Measurements from ENCODE around the gene SMYD5.

The SMYD5 gene

DNA sequence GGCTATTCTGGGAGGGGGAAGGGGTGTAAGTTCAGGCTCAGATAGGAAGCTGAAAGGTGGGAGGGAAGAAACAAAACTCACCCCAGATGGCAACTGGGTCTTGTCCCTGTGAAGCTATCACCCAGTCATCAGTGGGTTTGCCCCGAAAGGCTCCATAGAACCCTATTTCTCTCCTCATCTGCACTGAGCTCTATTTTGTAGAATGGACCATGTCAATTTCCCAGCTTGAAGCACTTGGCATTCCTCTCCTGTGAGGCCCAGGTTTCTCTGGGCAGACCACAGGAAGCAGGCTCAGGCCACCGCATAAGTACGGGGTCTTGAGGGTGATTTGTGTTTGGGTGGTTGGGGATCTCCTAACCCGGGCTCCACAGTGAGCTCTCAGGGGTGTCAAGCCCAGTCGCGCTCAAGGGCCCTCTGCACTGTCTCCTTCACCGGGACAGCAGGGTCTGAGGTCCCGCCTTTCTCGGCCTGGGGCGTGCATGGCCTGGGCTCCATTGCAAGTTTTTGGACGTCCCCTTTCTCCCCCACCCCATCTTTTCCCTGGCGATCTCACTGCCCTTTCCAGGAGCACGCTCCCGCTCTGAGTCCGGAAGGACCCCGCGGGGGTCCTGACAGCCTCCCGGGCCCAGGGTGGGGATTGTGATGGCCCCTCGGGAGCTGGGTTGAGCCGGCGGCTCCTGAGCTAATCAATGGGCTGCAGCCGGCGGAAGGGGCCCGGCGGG, 38.9 kb upstream of the SMYD5 start:
- no peak for DNase-seq (ENCODE audit: low spot score)
- in situ Hi-C loops (cut with MboI; ENCODE audit: low sequenced_read_pairs, unreplicated experiment), result loop anchor here (25.0 kb wide), 1 partner anchor 288 kb away; the partner anchor contains the start of gene SPR
- TF ChIP-seq, protein P1, sequence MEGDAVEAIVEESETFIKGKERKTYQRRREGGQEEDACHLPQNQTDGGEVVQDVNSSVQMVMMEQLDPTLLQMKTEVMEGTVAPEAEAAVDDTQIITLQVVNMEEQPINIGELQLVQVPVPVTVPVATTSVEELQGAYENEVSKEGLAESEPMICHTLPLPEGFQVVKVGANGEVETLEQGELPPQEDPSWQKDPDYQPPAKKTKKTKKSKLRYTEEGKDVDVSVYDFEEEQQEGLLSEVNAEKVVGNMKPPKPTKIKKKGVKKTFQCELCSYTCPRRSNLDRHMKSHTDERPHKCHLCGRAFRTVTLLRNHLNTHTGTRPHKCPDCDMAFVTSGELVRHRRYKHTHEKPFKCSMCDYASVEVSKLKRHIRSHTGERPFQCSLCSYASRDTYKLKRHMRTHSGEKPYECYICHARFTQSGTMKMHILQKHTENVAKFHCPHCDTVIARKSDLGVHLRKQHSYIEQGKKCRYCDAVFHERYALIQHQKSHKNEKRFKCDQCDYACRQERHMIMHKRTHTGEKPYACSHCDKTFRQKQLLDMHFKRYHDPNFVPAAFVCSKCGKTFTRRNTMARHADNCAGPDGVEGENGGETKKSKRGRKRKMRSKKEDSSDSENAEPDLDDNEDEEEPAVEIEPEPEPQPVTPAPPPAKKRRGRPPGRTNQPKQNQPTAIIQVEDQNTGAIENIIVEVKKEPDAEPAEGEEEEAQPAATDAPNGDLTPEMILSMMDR (IDR thresholded peaks at IDR 0.05; ENCODE audit: borderline replicate concordance, control extremely low read depth, extremely low read depth, insufficient read depth, missing control alignments), result no peak

DNA sequence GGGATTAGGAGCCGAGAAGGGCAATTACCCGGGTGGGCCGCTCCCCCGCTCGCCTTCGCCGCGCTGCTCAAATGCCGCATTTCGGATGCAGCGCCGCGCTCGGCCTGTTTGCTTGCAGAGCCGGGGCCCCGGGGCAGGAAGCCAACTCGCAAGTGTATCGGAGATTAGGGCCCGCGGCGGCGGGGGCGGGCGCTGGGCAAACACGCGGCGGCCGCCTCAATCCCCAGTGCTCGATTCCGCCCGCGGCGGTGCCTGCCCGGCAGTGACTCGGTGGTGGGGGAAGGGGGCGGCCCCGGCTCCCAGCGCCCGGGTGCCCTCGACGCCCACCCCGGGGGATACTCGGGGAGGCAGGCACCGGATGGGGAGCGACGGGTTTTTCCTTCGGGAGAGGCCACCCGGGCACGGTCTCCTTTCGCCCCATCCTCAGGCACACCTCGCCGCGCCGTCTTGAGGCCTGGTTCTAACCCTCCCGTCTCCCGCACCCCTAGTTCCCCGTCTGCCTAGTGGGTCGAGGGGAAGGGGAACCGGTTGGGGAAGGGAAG, 38.3 kb upstream of the SMYD5 start:
- TF ChIP-seq, protein P1 (IDR thresholded peaks at IDR 0.05; ENCODE audit: borderline replicate concordance, control extremely low read depth, extremely low read depth, insufficient read depth, missing control alignments), result no peak
- in situ Hi-C loops (cut with MboI; ENCODE audit: low sequenced_read_pairs, unreplicated experiment), result loop anchor here (25.0 kb wide), 1 partner anchor 288 kb away; the partner anchor contains the start of gene SPR
- DNase-seq (ENCODE audit: low spot score), result peak; percentile 72

DNA sequence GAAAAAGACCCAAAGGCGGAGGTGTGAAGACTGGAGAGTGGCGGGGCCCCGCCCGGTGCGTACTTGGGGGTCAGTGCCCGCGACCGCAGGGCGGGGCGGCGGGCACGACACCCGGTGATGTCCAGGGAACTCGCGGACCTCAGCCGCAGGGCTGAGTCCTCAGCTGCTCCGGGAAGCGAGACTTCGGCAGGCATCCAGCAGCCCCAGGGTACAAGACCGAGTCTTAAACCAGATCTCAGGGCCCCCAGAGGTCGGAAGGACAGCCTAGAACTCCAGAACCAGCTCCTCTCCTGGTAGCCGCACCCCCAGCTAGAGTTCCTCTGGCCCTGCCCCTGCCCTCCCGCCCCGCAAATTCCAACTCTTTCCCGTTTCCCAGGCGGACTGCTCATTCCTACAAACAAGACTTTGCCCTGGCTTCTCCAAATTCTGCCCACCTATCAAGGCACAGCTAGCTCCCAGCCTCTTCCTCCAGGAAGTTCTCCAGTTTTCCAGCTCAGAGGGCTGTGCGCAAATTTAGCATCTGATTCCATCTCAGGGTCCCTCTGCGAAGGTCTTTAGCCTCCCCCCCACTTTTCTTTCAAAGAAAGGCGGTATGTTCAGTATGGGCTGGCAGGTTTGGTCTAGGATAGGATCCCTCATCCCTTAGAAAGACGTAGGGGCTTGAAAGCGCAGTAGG, 37.7 kb upstream of the SMYD5 start:
- DNase-seq (ENCODE audit: low spot score), result no peak
- in situ Hi-C loops (cut with MboI; ENCODE audit: low sequenced_read_pairs, unreplicated experiment), result loop anchor here (25.0 kb wide), 1 partner anchor 289 kb away; the partner anchor contains the start of gene SPR
- TF ChIP-seq, protein P1 (IDR thresholded peaks at IDR 0.05; ENCODE audit: borderline replicate concordance, control extremely low read depth, extremely low read depth, insufficient read depth, missing control alignments), result no peak

DNA sequence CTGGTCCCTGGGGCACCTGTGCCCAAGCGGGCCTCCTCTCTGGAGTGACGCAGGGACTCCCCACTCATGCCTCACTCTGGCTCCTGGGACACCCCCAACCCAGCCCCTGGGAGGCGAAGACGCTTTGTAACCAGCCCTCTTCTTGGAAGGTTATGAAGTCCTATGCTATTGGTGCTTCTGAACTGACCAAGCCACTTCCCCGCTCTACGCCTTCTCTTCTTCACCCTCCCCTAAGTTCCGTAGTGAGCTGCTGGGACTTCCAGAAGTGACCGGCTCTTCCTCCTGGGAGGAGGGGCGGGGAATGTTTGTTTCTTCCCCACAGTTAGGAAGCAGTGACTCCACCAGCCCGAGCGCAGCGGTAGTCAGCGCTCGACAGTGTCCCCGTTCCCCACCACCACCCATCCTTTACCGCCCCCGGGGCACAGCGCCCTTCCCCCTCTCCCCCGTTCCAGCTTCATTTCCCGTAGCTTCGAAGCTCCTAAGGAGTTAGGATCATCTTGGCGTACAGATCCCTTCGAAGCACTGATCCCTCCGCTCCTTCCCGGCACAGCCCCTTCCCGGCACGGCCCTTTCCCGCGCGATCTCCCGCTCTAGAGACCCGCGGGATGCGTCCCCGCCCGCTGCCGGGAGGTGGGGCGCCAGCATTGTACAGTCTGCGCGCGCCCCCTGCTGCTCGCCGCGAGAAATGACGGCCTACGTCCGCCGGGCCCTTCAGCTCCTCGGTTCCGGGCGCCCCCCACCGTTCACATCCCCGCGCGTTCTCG, 37.0 kb upstream of the SMYD5 start:
- TF ChIP-seq, protein P1 (IDR thresholded peaks at IDR 0.05; ENCODE audit: borderline replicate concordance, control extremely low read depth, extremely low read depth, insufficient read depth, missing control alignments), result peak; percentile 100
- peak; percentile 96 for DNase-seq (ENCODE audit: low spot score)
- in situ Hi-C loops (cut with MboI; ENCODE audit: low sequenced_read_pairs, unreplicated experiment), result loop anchor here (25.0 kb wide), 1 partner anchor 290 kb away; the partner anchor contains the start of gene SPR

DNA sequence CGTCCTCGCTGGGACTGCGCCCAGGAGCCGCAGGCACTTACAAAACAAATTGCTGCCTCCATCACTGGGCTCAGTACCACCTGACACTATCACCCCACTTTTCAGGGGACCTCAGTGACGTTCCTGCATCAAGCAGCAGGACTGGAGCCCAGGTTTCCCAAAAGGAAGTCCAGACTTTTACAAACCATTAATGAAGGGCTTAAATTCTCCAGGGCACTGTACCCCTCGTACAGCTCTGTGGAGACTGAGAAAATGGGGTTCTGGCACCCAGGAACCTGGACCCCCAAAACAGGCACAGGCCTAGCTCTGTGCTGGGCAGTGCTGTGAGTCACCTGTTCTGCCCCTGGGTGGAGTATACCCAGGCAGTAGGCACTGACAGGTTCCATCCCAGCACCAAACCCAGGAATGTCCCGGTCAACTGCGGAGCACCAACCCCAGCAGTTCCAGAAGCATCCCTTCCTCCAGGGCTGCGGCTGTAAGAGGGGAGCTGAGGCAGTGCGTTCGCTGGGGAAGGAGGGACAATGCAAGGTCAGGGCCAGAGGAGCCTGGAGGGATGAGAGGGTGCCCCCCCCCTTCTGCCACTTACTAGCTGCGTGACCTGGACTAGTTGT, 36.3 kb upstream of the SMYD5 start:
- in situ Hi-C loops (cut with MboI; ENCODE audit: low sequenced_read_pairs, unreplicated experiment), result loop anchor here (25.0 kb wide), 1 partner anchor 290 kb away; the partner anchor contains the start of gene SPR
- TF ChIP-seq, protein P1 (IDR thresholded peaks at IDR 0.05; ENCODE audit: borderline replicate concordance, control extremely low read depth, extremely low read depth, insufficient read depth, missing control alignments), result no peak
- DNase-seq (ENCODE audit: low spot score), result no peak
